Endodermal cell (in vitro differentiated cells): ENCODE measurements around the gene SLC66A2. TPM values are rescaled to one million over a fixed set of nuclear protein-coding genes. Genes with fewer than 3 reads are reported as not detected.

Source experiments
- DNase-seq: peaks from one replicate; pipeline ENCODE4 v3.0.0-alpha.2; 2017
- H3K27ac ChIP-seq: 2 replicates; pipeline ENCODE4 v1.5.1; 2013; ENCODE audit warnings: mild to moderate bottlenecking, low read depth, low read length, moderate library complexity
- H3K27me3 ChIP-seq: 2 replicates; pipeline ENCODE4 v1.6.1; 2013; ENCODE audit warnings: mild to moderate bottlenecking, low read length, moderate library complexity; ENCODE audit not compliant: insufficient read depth, control insufficient read depth, poor library complexity, severe bottlenecking
- H3K36me3 ChIP-seq: 2 replicates; pipeline ENCODE4 v1.7.0; 2013; ENCODE audit warnings: mild to moderate bottlenecking, low read length, moderate library complexity; ENCODE audit not compliant: control insufficient read depth, insufficient read depth
- H3K4me1 ChIP-seq: one replicate; pipeline ENCODE4 v1.7.0; 2013; ENCODE audit warnings: low read length; ENCODE audit not compliant: control insufficient read depth, insufficient read depth
- H3K4me3 ChIP-seq: 2 replicates; pipeline ENCODE4 v1.5.1; 2013; ENCODE audit warnings: mild to moderate bottlenecking, low read length, moderate library complexity
- H3K9ac ChIP-seq: 2 replicates; pipeline ENCODE4 v1.6.1; 2013; ENCODE audit warnings: mild to moderate bottlenecking, low read length, moderate library complexity; ENCODE audit not compliant: poor library complexity, severe bottlenecking; ENCODE audit errors: extremely low read depth
- H3K9me3 ChIP-seq: 2 replicates; pipeline ENCODE4 v1.6.1; 2013; ENCODE audit warnings: mild to moderate bottlenecking, low read length, moderate library complexity; ENCODE audit not compliant: control insufficient read depth
- H3K27ac Mint-ChIP-seq: 2 replicates; pipeline ENCODE4 v1.8.0; 2020; ENCODE audit warnings: mixed read lengths
- H3K27me3 Mint-ChIP-seq: 2 replicates; pipeline ENCODE4 v1.8.0; 2021; ENCODE audit warnings: mild to moderate bottlenecking, mixed read lengths; ENCODE audit not compliant: insufficient read depth
- H3K36me3 Mint-ChIP-seq: 2 replicates; pipeline ENCODE4 v1.8.0; 2020; ENCODE audit warnings: low read depth, mixed read lengths
- H3K4me1 Mint-ChIP-seq: 2 replicates; pipeline ENCODE4 v1.8.0; 2020; ENCODE audit warnings: mixed read lengths
- H3K4me3 Mint-ChIP-seq: 2 replicates; pipeline ENCODE4 v1.8.0; 2020; ENCODE audit warnings: mild to moderate bottlenecking, moderate library complexity, mixed read lengths
- H3K9me3 Mint-ChIP-seq: 2 replicates; pipeline ENCODE4 v1.8.0; 2020; ENCODE audit warnings: mild to moderate bottlenecking, mixed read lengths
- CTCF ChIP-seq: fragments of 200-600 bp; sonication (generic); conservative IDR thresholded peaks from 2 replicates; pipeline ENCODE4 v1.5.0; 2021; ENCODE audit warnings: antibody characterized with exemption, mild to moderate bottlenecking
- WGBS, 2 experiments: methylation state at CpG; one replicate each; pipeline versions ENCODE4 v1.1.5 to v1.1.7; 2013; ENCODE audit warnings: missing lambda C conversion rate in 2 of 2, mixed read lengths in 1 of 2; ENCODE audit not compliant: insufficient coverage in 1 of 2, insufficient read length in 1 of 2; 5-methylcytosine and 5-hydroxymethylcytosine counted together
- total RNA-seq, 2 donors: library from RNA; stranded (reverse); fragmentation: NEBNext Ultra II Directional in 1 of 2; extraction: Animal tissue kit (Norgen Biotek cat#: 25700) in 1 of 2; gene quantifications; 2 replicates in 1 of 2; 3 replicates in 1 of 2; pipeline ENCODE4 v1.2.1, GENCODE V29; 2021

SLC66A2 gene
- total RNA-seq, 2 donors from 2014 or later = 30.3 to 32.4 TPM

- no peak overlapping the region for H3K4me3 Mint-ChIP-seq
- peaks cover 4% of the 10 kb centered on the region for H3K36me3 Mint-ChIP-seq
- no peak for TF ChIP-seq CTCF
- H3K4me1 Mint-ChIP-seq = peaks cover 16% of the 10 kb centered on the region
- peaks cover 66% of the 10 kb centered on the region for H3K27me3 Mint-ChIP-seq
- no peak overlapping the region for H3K27ac ChIP-seq
- no peaks in the 10 kb centered on the region for H3K4me1 ChIP-seq
- H3K27me3 ChIP-seq = peaks cover 48% of the 10 kb centered on the region
- H3K36me3 ChIP-seq = peaks cover 2% of the 10 kb centered on the region
- H3K9me3 ChIP-seq = peaks cover 10% of the 10 kb centered on the region
- no peak overlapping the region for H3K9ac ChIP-seq
- H3K27ac Mint-ChIP-seq = no peak overlapping the region
- no peak overlapping the region for H3K4me3 ChIP-seq
- whole genome bisulfite sequencing, 2 experiments = 87% methylated on average over 2 of the region's 2 CpGs; no CpG with 5 or more reads in 1 of the 2 experiments
- H3K9me3 Mint-ChIP-seq = peaks cover 9% of the 10 kb centered on the region
- DNase-seq = no peak
These were observed 40.0 kb upstream of the SLC66A2 start for GRCh38 chr18:79991494-79991893.

- Mint-ChIP-seq H3K27me3 (peaks cover 45% of the 10 kb centered on the region), H3K4me3 (peak overlapping the region; percentile 68), H3K4me1 (peaks cover 17% of the 10 kb centered on the region), H3K27ac (no peak overlapping the region), H3K36me3 (peaks cover 19% of the 10 kb centered on the region), H3K9me3 (no peaks in the 10 kb centered on the region)
- WGBS, 2 experiments = 86 to 89% methylated on average over 10 to 14 of the region's 14 CpGs
- DNase-seq = no peak
- peaks cover 37% of the 10 kb centered on the region for H3K27me3 ChIP-seq
- H3K27ac ChIP-seq = no peak overlapping the region
- no peaks in the 10 kb centered on the region for H3K9me3 ChIP-seq
- no peaks in the 10 kb centered on the region for H3K4me1 ChIP-seq
- H3K4me3 ChIP-seq = peak overlapping the region; percentile 95
- no peak for TF ChIP-seq CTCF
- H3K9ac ChIP-seq = no peak overlapping the region
- peaks cover 25% of the 10 kb centered on the region for H3K36me3 ChIP-seq
These were observed 37.7 kb upstream of the SLC66A2 start for GRCh38 chr18:79989195-79989497.

- WGBS, 2 experiments = 2% methylated on average over 44 to 71 of the region's 71 CpGs
- Histone ChIP-seq H3K9me3 (no peaks in the 10 kb centered on the region), H3K4me1 (no peaks in the 10 kb centered on the region), H3K27me3 (peaks cover 35% of the 10 kb centered on the region), H3K27ac (peak within 1 kb of the TSS; percentile 84), H3K9ac (peak within 1 kb of the TSS; percentile 63), H3K36me3 (peaks cover 31% of the 10 kb centered on the region), H3K4me3 (peak within 1 kb of the TSS; percentile 95)
- Mint-ChIP-seq H3K4me1 (peaks cover 17% of the 10 kb centered on the region), H3K9me3 (no peaks in the 10 kb centered on the region), H3K36me3 (peaks cover 22% of the 10 kb centered on the region), H3K27ac (peak within 1 kb of the TSS; percentile 92), H3K27me3 (peaks cover 40% of the 10 kb centered on the region), H3K4me3 (peak within 1 kb of the TSS; percentile 68)
- peak; percentile 88 for DNase-seq
- no peak for TF ChIP-seq CTCF
These were observed 37.2 kb upstream of the SLC66A2 start, which contains the start of gene TXNL4A for GRCh38 chr18:79988451-79989194. Gene TXNL4A (minus strand): TSS chr18:79988563. CDS start chr18:79988392, 171 bp downstream.
